Coronary artery (tissue), 2 donors: ENCODE measurements around the gene AGL.
"Not testable (repeated sequence)": the region's sequence is repeated elsewhere in the genome, so short reads cannot be mapped to it uniquely, and the experiment has no call there.

Source experiments
- DNase-seq: peaks from one replicate; pipeline ENCODE4 v3.0.0-alpha.2; 2017; ENCODE audit warnings: low spot score
- H3K27ac ChIP-seq, 2 donors: fragments of 200-600 bp; sonication (generic); one replicate each; pipeline ENCODE4 v1.5.1; 2016 to 2019
- H3K4me3 ChIP-seq: fragments of 200-600 bp; sonication (generic); 2 replicates; pipeline ENCODE4 v1.5.1; 2016; ENCODE audit warnings: mild to moderate bottlenecking, moderate library complexity
- CTCF ChIP-seq: fragments of 200-600 bp; sonication (generic); IDR thresholded peaks from one replicate; pipeline ENCODE4 v1.5.1; 2019; ENCODE audit warnings: antibody characterized with exemption

The AGL gene

DNA sequence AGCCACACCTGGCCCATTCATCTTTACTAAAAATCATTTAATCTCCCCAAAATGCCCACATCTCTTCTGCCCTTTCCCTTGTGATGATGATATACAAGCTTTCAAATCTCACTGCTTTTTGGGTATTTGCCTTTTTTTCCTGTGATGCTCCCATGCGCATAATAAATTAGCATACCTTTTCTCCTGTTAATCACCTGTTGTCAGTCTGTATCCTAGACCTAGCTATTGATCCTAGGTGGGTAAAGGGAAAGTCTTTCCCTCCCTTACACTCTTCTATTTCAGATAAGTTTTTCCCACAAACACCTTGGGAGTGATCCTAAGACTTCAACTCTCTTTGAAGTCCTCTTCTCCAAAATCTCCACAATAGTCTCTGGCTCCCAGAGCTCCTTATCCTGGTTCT, 107.7 kb downstream of the AGL start:
- TF ChIP-seq CTCF: no peak
- no peak for DNase-seq
- Histone ChIP-seq H3K27ac (no peak overlapping the region), H3K4me3 (no peak overlapping the region)

- H3K27ac ChIP-seq, H3K4me3 ChIP-seq, DNase-seq: not testable (repeated sequence)
These were observed 109.1 kb downstream of the AGL start for GRCh38 chr1:99959189-99959705.

GRCh38 chr1:99960260-99960659, 110.1 kb downstream of the AGL start:
- DNase-seq, H3K4me3 ChIP-seq, H3K27ac ChIP-seq: not testable (repeated sequence)

GRCh38 chr1:99963041-99963795, 113.1 kb downstream of the AGL start:
- no peak for DNase-seq
- TF ChIP-seq CTCF: no peak
- no peak overlapping the region for H3K4me3 ChIP-seq
- no peak overlapping the region for H3K27ac ChIP-seq

GRCh38 chr1:99964806-99965205, 114.6 kb downstream of the AGL start:
- H3K27ac ChIP-seq: no peak overlapping the region
- no peak overlapping the region for H3K4me3 ChIP-seq
- no peak for TF ChIP-seq CTCF
- DNase-seq: no peak

- no peak overlapping the region for H3K4me3 ChIP-seq
- H3K27ac ChIP-seq: no peak overlapping the region
- DNase-seq: no peak
- TF ChIP-seq CTCF: no peak
These were observed 115.7 kb downstream of the AGL start for GRCh38 chr1:99965646-99966375.

- DNase-seq: no peak
- no peak for TF ChIP-seq CTCF
- no peak overlapping the region for H3K4me3 ChIP-seq
- no peak overlapping the region for H3K27ac ChIP-seq
These were observed 118.1 kb downstream of the AGL start for GRCh38 chr1:99968214-99968613.

DNA sequence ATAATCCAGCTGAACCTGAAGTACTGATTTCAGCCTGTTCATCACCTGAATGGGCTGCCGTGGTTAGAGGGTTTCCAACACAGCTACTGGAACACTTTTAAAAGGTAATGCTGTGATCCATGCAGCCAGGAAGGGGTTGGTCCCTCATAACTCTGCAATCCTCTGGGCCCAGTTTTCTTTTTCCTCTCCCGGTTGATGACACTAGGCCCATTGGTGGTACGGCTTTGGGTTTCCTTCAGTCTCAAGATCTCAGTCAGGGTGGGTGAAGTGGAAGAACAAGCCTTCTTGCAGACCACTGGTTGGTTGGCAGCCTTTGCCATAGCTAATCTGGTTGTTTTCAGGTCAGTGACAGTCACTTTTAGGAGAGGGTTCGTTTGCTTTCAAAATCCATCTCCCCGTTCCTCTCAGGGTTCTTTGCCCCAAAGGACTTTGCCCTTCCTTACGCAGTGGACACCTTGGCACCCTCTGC, 119.1 kb downstream of the AGL start:
- no peak for TF ChIP-seq CTCF
- no peak for DNase-seq
- H3K4me3 ChIP-seq: peak overlapping the region; percentile 96
- peak overlapping the region; percentile 33 to 79 for H3K27ac ChIP-seq
